WTC11 (cell line): Measurements from ENCODE around the gene GALP.

Experiments used
- ATF2 ChIP-seq: sonication (generic); formaldehyde crosslinking; IDR thresholded peaks from 2 replicates; pipeline ENCODE4 v1.8.1; 2022; ENCODE audit warnings: low read depth, missing genetic modification reagents, borderline replicate concordance
- CBFB ChIP-seq: sonication (generic); formaldehyde crosslinking; IDR thresholded peaks from 2 replicates; pipeline ENCODE4 v1.8.1; 2022; ENCODE audit warnings: mild to moderate bottlenecking, low read depth, missing genetic modification reagents
- CTCF ChIP-seq: fragments of 200-600 bp; IDR thresholded peaks from 2 replicates; pipeline ENCODE4 v1.8.0; 2022; ENCODE audit warnings: antibody characterized with exemption
- GABPB1 ChIP-seq: sonication (generic); formaldehyde crosslinking; IDR thresholded peaks from 2 replicates; pipeline ENCODE4 v1.8.1; 2023; ENCODE audit warnings: mild to moderate bottlenecking, missing genetic modification reagents
- KAT7 ChIP-seq: sonication (generic); formaldehyde crosslinking; IDR thresholded peaks from 2 replicates; pipeline ENCODE4 v1.8.1; 2023; ENCODE audit warnings: missing genetic modification reagents, mild to moderate bottlenecking, borderline replicate concordance
- MAX ChIP-seq: sonication (generic); formaldehyde crosslinking; IDR thresholded peaks from 2 replicates; pipeline ENCODE4 v1.8.0; 2022; ENCODE audit warnings: mild to moderate bottlenecking, missing genetic modification reagents
- NFE2L1 ChIP-seq: sonication (generic); formaldehyde crosslinking; IDR thresholded peaks from 2 replicates; pipeline ENCODE4 v1.8.1; 2023; ENCODE audit warnings: missing genetic modification reagents
- SMAD3 ChIP-seq: sonication (generic); formaldehyde crosslinking; IDR thresholded peaks from 2 replicates; pipeline ENCODE4 v1.8.0; 2022; ENCODE audit warnings: missing genetic modification reagents, mild to moderate bottlenecking, borderline replicate concordance
- SMAD4 ChIP-seq: sonication (generic); formaldehyde crosslinking; IDR thresholded peaks from 2 replicates; pipeline ENCODE4 v1.8.0; 2022; ENCODE audit warnings: mild to moderate bottlenecking, missing genetic modification reagents
- TCF7 ChIP-seq: sonication (generic); formaldehyde crosslinking; IDR thresholded peaks from 2 replicates; pipeline ENCODE4 v1.8.0; 2022; ENCODE audit warnings: mild to moderate bottlenecking, low read depth, missing genetic modification reagents, moderate library complexity
- USF1 ChIP-seq: sonication (generic); formaldehyde crosslinking; IDR thresholded peaks from 2 replicates; pipeline ENCODE4 v1.8.0; 2022; ENCODE audit warnings: mild to moderate bottlenecking, missing genetic modification reagents
- USF2 ChIP-seq: sonication (generic); formaldehyde crosslinking; IDR thresholded peaks from 2 replicates; pipeline ENCODE4 v1.8.1; 2023; ENCODE audit warnings: mild to moderate bottlenecking, missing genetic modification reagents, moderate library complexity

- TF ChIP-seq SMAD4 (CRISPR knock-in tag) (no peak), ATF2 (CRISPR knock-in tag) (no peak), CTCF (no peak), KAT7 (no peak), MAX (CRISPR knock-in tag) (no peak), GABPB1 (CRISPR knock-in tag) (no peak), TCF7 (CRISPR knock-in tag) (no peak), USF1 (CRISPR knock-in tag) (no peak), USF2 (no peak), CBFB (CRISPR knock-in tag) (no peak), NFE2L1 (no peak), SMAD3 (no peak)
Measured at GRCh38 chr19:56177564-56178243, 1.9 kb downstream of the GALP start.
